ENCODE measurements around the gene ADAMTS8.
"Not testable (repeated sequence)": the region's sequence is repeated elsewhere in the genome, so short reads cannot be mapped to it uniquely, and the experiment has no call there.

Gene ADAMTS8

GRCh38 chr11:130439160-130439519 is 10.7 kb upstream of the ADAMTS8 start:
- no peak for DNase-seq (ENCODE audit: low spot score)

- not testable (repeated sequence) for DNase-seq (ENCODE audit: low spot score)
These were observed 10.2 kb upstream of the ADAMTS8 start for GRCh38 chr11:130438401-130439159.

DNA sequence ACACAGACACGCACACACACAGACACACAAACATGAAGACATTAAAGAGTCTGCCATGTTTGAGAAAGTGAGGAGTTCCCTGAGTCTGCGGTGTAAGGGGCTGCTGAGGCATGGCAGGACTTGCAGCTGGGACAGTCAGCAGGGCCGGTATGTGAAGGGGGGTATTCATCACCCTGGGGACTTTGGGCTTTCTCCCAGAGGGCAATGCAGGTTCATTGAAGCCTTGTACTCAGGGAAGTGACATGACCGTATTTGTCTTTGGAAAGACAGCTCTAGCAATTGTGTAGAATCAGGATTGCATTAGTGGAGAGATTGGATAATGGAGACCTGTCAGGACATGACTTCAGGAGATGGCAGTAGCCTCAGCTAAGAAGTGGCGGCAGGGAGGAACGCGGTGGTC is 9.4 kb upstream of the ADAMTS8 start:
- DNase-seq (ENCODE audit: low spot score): no peak

DNA sequence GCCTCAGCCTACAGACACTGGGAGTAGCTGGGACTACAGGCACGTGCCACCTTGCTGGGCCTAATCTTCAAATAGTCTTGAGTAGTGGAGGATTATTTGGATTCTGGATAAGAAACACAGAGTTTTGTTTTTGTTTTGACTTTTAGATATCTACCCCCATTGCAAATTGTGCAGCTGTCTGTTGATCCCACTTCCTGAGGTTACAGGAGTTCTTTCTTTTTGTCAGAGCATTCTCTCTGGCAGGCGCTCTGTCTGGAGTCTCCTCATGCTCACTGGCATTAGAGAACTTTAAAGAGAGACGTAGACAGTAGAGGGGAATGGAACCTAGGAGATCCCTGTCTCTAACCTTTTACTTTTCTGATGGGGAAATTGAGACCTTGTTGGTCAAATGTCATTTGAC is 7.8 kb upstream of the ADAMTS8 start:
- no peak for DNase-seq (ENCODE audit: low spot score)

DNA sequence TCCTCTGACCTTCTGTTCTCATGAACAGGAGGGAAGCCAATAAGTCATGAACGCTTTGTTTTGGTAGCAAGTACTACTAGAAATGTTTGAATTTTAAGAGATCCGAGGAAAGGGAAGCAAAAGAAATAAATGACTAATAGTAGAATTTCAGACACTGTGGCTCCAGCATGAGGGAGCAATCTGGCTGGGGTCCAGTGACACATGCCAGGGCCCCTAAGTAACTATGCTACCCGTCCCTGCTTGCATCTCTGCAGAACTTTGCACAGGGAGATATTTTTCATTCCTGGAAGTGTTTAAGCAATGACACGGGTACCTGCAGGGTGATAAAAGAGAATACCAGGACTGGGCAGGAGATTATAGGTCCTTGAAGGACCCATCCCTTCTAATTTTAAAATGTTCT is 7.3 kb upstream of the ADAMTS8 start:
- no peak for DNase-seq (ENCODE audit: low spot score)

- DNase-seq (ENCODE audit: low spot score): peak; percentile 77
These were observed 6.3 kb upstream of the ADAMTS8 start for GRCh38 chr11:130434521-130435223.

DNA sequence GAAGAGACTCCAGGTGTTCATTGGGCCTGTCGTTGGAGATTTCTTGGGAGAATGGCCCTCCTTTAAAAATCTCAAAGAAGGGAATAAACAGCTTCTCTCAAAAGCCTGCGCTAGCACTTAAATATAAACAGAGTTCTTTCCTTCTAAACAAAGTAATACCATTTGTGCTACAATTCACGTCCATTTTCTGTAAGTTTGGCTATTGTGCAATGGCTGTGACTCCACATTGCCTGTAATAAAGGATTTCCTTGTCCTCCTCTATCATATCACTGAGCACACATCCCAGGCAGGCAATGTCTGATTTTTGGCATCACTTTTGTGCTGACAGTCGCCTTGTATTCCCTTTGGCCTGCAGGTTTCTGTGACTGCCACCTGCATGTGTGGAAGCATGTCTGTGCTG is 4.9 kb upstream of the ADAMTS8 start:
- DNase-seq (ENCODE audit: low spot score): no peak

- no peak for DNase-seq (ENCODE audit: low spot score)
These were observed 3.4 kb upstream of the ADAMTS8 start for GRCh38 chr11:130431801-130432200.

GRCh38 chr11:130431331-130431773 is 2.9 kb upstream of the ADAMTS8 start:
- DNase-seq (ENCODE audit: low spot score): peak; percentile 84

- DNase-seq (ENCODE audit: low spot score): no peak
These were observed 1.6 kb upstream of the ADAMTS8 start for GRCh38 chr11:130429983-130430382.

DNA sequence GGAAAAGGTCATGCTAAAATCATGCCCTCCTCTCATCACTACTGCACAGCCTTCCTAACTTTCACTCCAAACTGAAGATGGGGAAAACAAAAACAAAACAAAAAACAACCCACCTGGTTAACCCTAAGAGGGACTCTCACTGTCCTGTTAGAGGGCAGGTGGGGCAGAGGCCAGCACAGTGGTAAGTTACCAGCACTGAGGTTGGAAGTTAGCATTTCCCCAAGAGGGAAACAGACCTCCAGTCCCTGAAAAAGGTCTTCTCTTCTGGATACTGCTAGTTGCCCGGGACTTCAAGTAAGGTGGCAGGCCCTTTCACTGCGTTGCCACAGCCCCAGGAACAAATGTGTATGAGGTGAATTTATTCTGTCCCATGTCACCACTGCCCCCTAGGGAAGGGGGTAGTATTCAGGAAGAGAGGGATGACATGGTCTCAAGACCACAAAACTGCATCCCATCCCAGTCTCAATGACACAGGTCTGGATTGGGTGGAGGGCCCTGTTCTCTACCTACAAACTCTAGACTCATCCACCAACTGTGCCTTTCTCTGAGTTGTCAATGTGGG is 792 bp upstream of the ADAMTS8 start:
- no peak for DNase-seq (ENCODE audit: low spot score)

DNA sequence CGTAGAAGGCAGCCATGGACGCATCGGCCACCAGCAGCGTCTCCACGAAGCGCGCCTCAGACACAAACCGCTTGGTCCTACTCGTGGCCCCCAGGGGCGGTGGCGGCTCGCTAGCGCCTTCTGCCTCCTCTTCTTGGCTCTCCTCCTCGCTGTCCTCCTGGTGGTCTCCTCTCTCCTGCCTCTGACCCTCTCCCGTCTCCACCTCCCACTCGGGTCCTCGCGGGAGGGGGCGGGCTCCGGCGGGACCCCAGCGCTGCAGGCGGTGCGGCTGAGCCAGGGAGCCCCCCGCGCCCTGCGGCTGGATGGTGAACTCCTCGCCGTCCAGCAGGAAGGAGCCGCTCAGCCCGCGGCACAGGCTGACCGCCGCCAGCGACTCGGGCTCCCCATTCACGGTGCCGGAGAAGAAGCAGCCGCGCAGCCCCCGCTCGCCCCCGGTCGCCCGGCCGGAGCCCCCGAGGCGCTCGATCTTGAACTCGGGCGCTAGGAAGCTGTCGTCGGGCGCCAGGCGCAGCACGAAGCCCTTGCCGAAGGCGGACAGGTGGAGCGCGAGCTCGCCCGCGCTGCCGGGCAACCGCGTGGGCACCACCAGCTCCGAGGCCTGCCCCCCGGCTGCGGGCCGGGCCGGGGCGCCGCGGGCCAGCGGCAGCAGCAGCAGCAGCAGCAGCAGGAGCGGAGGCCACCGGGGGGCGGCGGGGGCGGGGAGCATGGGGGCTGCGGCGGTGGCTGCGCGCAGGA is 661 bp downstream of the ADAMTS8 start:
- DNase-seq (ENCODE audit: low spot score): peak; percentile 71

DNA sequence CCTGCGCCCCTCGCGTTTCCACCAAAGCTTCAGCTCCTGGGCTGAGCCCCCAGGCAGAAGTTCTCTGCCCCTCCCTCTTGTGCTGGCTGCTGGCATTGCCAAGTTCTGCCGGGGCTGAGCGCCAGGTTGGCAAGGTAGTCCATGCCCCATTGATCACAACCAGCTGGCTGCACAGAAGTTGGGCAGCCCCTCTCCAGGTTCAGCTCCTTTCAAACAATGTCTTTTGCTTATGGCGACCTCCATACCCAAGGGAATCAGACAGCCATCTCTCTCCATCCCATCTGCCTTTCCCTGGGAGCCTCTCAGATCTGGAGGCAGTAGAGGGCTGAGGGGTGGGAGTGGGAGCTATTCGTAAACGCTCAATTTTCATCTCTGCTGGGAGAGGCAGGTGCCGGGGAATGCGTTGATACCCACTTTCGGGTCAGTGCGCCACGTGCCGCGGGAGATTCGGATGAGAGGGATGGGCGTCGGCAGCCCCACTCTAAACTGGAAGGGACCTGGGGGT is 1.5 kb downstream of the ADAMTS8 start:
- DNase-seq (ENCODE audit: low spot score): no peak

DNA sequence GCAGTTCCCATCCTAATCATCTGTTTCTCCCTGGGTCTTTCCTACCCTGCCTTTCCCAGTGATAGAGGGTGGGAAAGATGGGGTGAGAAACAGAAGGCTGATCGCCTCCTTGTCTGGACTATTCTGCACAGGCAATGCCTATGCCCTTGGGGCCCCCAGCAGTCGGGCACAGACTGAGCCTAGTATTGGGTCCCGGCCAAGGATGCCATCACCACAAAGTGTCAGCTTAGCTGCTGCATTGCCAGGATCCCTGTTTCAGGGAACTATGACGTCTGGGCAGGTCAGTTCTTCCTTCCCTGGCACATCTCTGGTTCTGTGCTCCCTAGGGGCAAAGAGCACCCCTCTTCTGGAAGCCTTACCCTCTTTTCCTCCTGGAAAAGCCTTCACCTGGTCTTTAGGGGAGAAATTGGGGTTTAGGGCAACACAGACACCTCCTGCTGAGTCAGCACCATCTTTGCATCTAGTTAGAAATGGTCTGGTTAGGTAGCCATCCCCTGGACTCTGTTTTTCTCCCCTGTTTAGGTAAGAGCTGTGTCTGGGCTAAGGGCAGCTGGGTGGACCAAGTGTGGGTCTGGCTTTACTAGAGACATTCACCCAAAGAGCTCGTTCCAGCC is 2.1 kb downstream of the ADAMTS8 start:
- DNase-seq (ENCODE audit: low spot score): no peak

GRCh38 chr11:130425156-130425555 is 3.3 kb downstream of the ADAMTS8 start:
- DNase-seq (ENCODE audit: low spot score): no peak

GRCh38 chr11:130424613-130425140 is 3.7 kb downstream of the ADAMTS8 start:
- no peak for DNase-seq (ENCODE audit: low spot score)

DNA sequence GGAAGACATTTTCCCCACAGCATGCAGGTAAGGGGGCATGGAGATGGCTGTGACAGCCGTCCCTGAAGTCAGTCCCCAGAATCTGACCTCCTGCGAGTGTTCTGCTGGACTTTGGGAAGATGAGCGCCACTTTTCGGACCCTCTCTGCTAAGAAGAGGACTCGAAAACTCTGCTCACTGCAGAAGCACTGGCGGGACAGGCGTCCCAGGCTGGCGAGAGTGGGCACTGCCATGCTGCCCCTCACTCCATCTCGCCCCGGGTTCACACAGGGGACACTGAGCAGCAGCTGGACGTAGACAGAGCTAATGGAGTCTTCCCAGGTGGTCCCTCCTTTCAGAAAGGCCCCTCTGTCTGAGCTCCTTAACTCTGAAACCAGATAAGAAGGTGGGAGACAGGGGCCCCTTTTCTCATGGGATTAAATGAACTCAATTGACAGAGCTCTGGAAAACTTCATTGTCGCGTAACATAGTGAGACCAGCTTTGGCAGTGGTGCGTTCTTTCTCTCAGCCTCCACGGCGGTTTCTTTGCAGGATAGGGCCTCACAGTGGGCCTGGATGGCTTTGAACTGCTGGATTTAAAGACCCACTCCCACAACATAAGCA is 4.8 kb downstream of the ADAMTS8 start:
- DNase-seq (ENCODE audit: low spot score): no peak

- no peak for DNase-seq (ENCODE audit: low spot score)
These were observed 6.0 kb downstream of the ADAMTS8 start for GRCh38 chr11:130422251-130422995.

GRCh38 chr11:130421697-130422096 is 6.7 kb downstream of the ADAMTS8 start:
- DNase-seq (ENCODE audit: low spot score): no peak

GRCh38 chr11:130421199-130421585 is 7.2 kb downstream of the ADAMTS8 start:
- no peak for DNase-seq (ENCODE audit: low spot score)

Measured in ecto neural progenitor cell (in vitro differentiated cells).